HEK293 (cell line): ENCODE measurements around the gene PRH1.

ENCODE experiments used
- CTCF ChIA-PET: fragments of 350-600 bp; formaldehyde crosslinking; extraction: SDS; loops from one replicate; lab custom pipeline; 2021; ENCODE audit warnings: antibody characterized with exemption; lab: Yijun Ruan, JAX
- POLR2A ChIA-PET: fragments of 300-600 bp; formaldehyde crosslinking; extraction: SDS; loops from one replicate; lab custom pipeline; 2020; ENCODE audit warnings: antibody characterized with exemption, inconsistent platforms; lab: Yijun Ruan, JAX
- H3K27ac ChIP-seq: fragments of 200-500 bp; sonication (Bioruptor generic); 2 replicates; pipeline ENCODE4 v1.5.1; 2014; ENCODE audit warnings: low read depth, low read length, control low read depth, inconsistent platforms; ENCODE audit errors: extremely low read depth
- H3K36me3 ChIP-seq, 2 experiments: fragments of 200-500 bp in 1 of 2; sonication (Bioruptor generic) in 1 of 2; 1 replicate in 1 of 2; 2 replicates in 1 of 2; pipeline ENCODE4 v1.5.1; 2014 to 2017; ENCODE audit warnings: inconsistent platforms in 2 of 2, low read length in 2 of 2; ENCODE audit not compliant: control insufficient read depth in 2 of 2, insufficient read depth in 1 of 2
- H3K4me1 ChIP-seq: fragments of 200-500 bp; sonication (Bioruptor generic); 2 replicates; pipeline ENCODE4 v1.5.1; 2014; ENCODE audit warnings: mild to moderate bottlenecking, low read length, inconsistent platforms; ENCODE audit not compliant: control insufficient read depth, insufficient read depth
- H3K4me3 ChIP-seq: 2 replicates; pipeline ENCODE4 v1.5.1; 2011; ENCODE audit warnings: low read depth, mild to moderate bottlenecking, control low read depth, low read length, moderate library complexity
- H3K9me3 ChIP-seq: fragments of 200-500 bp; sonication (Bioruptor generic); 2 replicates; pipeline ENCODE4 v1.5.1; 2014; ENCODE audit warnings: low read depth, low read length, inconsistent platforms; ENCODE audit not compliant: control insufficient read depth, insufficient read depth
- MZF1 ChIP-seq: fragments of 450-650 bp; formaldehyde crosslinking; IDR thresholded peaks from 2 replicates; pipeline ENCODE4 v1.5.1; 2017; ENCODE audit warnings: missing biosample characterization, missing genetic modification characterization, borderline replicate concordance
- OVOL3 ChIP-seq: fragments of 450-650 bp; formaldehyde crosslinking; IDR thresholded peaks from 2 replicates; pipeline ENCODE4 v1.5.1; 2016; ENCODE audit warnings: missing biosample characterization, missing genetic modification characterization
- PATZ1 ChIP-seq: fragments of 450-650 bp; formaldehyde crosslinking; IDR thresholded peaks from 2 replicates; pipeline ENCODE4 v1.5.1; 2016; ENCODE audit warnings: missing biosample characterization, missing genetic modification characterization
- RBAK ChIP-seq: fragments of 450-650 bp; formaldehyde crosslinking; IDR thresholded peaks from 2 replicates; pipeline ENCODE4 v1.5.1; 2016; ENCODE audit warnings: missing biosample characterization, missing genetic modification characterization
- SALL2 ChIP-seq: fragments of 450-650 bp; formaldehyde crosslinking; IDR thresholded peaks from 2 replicates; pipeline ENCODE4 v1.5.0; 2017; ENCODE audit warnings: missing biosample characterization, mild to moderate bottlenecking, missing genetic modification characterization, borderline replicate concordance
- YY2 ChIP-seq: fragments of 450-650 bp; formaldehyde crosslinking; IDR thresholded peaks from 2 replicates; pipeline ENCODE4 v1.5.1; 2016; ENCODE audit warnings: missing biosample characterization, missing genetic modification characterization
- ZBTB1 ChIP-seq: fragments of 450-650 bp; formaldehyde crosslinking; IDR thresholded peaks from 2 replicates; pipeline ENCODE4 v1.5.1; 2016; ENCODE audit warnings: missing biosample characterization, missing genetic modification characterization
- ZNF112 ChIP-seq: fragments of 450-650 bp; formaldehyde crosslinking; IDR thresholded peaks from 2 replicates; pipeline ENCODE4 v1.5.0; 2017; ENCODE audit warnings: missing biosample characterization, missing genetic modification characterization
- ZNF140 ChIP-seq: fragments of 450-650 bp; formaldehyde crosslinking; IDR thresholded peaks from 2 replicates; pipeline ENCODE4 v1.5.1; 2016; ENCODE audit warnings: missing biosample characterization, missing genetic modification characterization
- ZNF175 ChIP-seq: fragments of 450-650 bp; formaldehyde crosslinking; IDR thresholded peaks from 2 replicates; pipeline ENCODE4 v1.5.1; 2016; ENCODE audit warnings: missing biosample characterization, missing genetic modification characterization
- ZNF266 ChIP-seq: fragments of 450-650 bp; formaldehyde crosslinking; IDR thresholded peaks from 2 replicates; pipeline ENCODE4 v1.5.1; 2016; ENCODE audit warnings: missing biosample characterization, missing genetic modification characterization, low read depth
- ZNF292 ChIP-seq: fragments of 450-650 bp; formaldehyde crosslinking; IDR thresholded peaks from 2 replicates; pipeline ENCODE4 v1.5.1; 2016; ENCODE audit warnings: low read depth, missing biosample characterization, missing genetic modification characterization, borderline replicate concordance
- ZNF341 ChIP-seq: fragments of 450-650 bp; formaldehyde crosslinking; IDR thresholded peaks from 2 replicates; pipeline ENCODE4; 2016; ENCODE audit warnings: low read depth, missing biosample characterization, missing genetic modification characterization
- ZNF514 ChIP-seq: fragments of 450-650 bp; formaldehyde crosslinking; IDR thresholded peaks from 2 replicates; pipeline ENCODE4 v1.5.1; 2016; ENCODE audit warnings: missing biosample characterization, missing genetic modification characterization
- ZNF544 ChIP-seq: fragments of 450-650 bp; formaldehyde crosslinking; IDR thresholded peaks from 2 replicates; pipeline ENCODE4 v1.5.0; 2017; ENCODE audit warnings: missing biosample characterization, missing genetic modification characterization
- ZNF585B ChIP-seq: fragments of 450-650 bp; formaldehyde crosslinking; IDR thresholded peaks from 2 replicates; pipeline ENCODE4 v1.5.1; 2016; ENCODE audit warnings: missing biosample characterization, missing genetic modification characterization
- ZNF621 ChIP-seq: fragments of 450-650 bp; formaldehyde crosslinking; IDR thresholded peaks from 2 replicates; pipeline ENCODE4 v1.5.1; 2017; ENCODE audit warnings: missing biosample characterization, missing genetic modification characterization
- ZNF626 ChIP-seq: fragments of 450-650 bp; sonication (Bioruptor Pico); formaldehyde crosslinking; IDR thresholded peaks from 2 replicates; pipeline ENCODE4 v1.5.1; 2018; ENCODE audit warnings: missing biosample characterization, missing genetic modification characterization, inconsistent platforms
- ZNF645 ChIP-seq: fragments of 450-650 bp; formaldehyde crosslinking; IDR thresholded peaks from 2 replicates; pipeline ENCODE4; 2016; ENCODE audit warnings: missing biosample characterization, missing genetic modification characterization
- ZNF670 ChIP-seq: fragments of 450-650 bp; formaldehyde crosslinking; IDR thresholded peaks from 2 replicates; pipeline ENCODE4 v1.5.1; 2016; ENCODE audit warnings: missing biosample characterization, missing genetic modification characterization, low read depth
- ZNF830 ChIP-seq: fragments of 450-650 bp; IDR thresholded peaks from 2 replicates; pipeline ENCODE4 v1.5.0; 2018; ENCODE audit warnings: missing biosample characterization, missing genetic modification characterization, low read depth, mild to moderate bottlenecking, moderate library complexity
- ZNF837 ChIP-seq: fragments of 450-650 bp; formaldehyde crosslinking; IDR thresholded peaks from 2 replicates; pipeline ENCODE4 v1.5.1; 2016; ENCODE audit warnings: missing biosample characterization, missing genetic modification characterization
- TF ChIP-seq, protein P1 (sequence below): fragments of 450-650 bp; IDR thresholded peaks from 2 replicates; pipeline ENCODE4 v1.5.1; 2018; ENCODE audit warnings: missing biosample characterization, missing genetic modification characterization

The PRH1 gene

DNA sequence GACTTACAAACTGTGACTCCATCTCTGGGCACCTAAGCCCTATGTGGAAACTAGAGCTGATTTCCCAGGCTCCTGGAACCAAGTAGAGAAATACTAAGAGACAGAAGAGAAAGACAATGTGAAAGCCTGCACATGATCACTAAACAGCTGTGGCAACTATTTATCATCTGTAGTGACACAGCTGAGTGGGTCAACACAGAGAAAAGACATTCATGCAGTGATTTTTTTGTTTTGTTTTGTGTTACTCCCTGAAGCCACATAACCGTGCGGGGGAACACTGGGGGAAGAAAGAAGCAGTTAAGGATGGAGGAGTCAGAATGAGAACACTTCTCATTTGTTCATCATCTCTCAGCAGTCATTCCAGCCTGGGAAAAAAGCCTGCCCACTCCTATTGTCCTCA lies 36.3 kb downstream of the PRH1 start:
- Histone ChIP-seq H3K36me3 (peaks cover 0 to 3% of the 10 kb centered on the region in 2 experiments; a peak in 1 of 3 replicates), H3K4me3 (no peak overlapping the region)
- no peak for TF ChIP-seq ZNF544 (tag by site-specific recombination)
- TF ChIP-seq ZNF514 (tag by site-specific recombination), result no peak
- no peak for TF ChIP-seq ZNF585B (tag by site-specific recombination)
- TF ChIP-seq ZNF626 (tag by site-specific recombination), result no peak
- TF ChIP-seq ZNF837 (tag by site-specific recombination), result no peak
- TF ChIP-seq MZF1 (tag by site-specific recombination), result no peak
- no peak for TF ChIP-seq ZNF175 (tag by site-specific recombination)
- no peak for TF ChIP-seq ZNF670
- no peak for TF ChIP-seq ZNF341
- TF ChIP-seq ZNF112 (tag by site-specific recombination), result no peak
- no peak for TF ChIP-seq SALL2 (tag by site-specific recombination)
- no peak for TF ChIP-seq ZNF140 (tag by site-specific recombination)
- no peak for TF ChIP-seq ZNF266 (tag by site-specific recombination)
- no peak for TF ChIP-seq ZNF645
- TF ChIP-seq OVOL3 (tag by site-specific recombination), result no peak
- no peak for TF ChIP-seq ZNF621 (tag by site-specific recombination)

DNA sequence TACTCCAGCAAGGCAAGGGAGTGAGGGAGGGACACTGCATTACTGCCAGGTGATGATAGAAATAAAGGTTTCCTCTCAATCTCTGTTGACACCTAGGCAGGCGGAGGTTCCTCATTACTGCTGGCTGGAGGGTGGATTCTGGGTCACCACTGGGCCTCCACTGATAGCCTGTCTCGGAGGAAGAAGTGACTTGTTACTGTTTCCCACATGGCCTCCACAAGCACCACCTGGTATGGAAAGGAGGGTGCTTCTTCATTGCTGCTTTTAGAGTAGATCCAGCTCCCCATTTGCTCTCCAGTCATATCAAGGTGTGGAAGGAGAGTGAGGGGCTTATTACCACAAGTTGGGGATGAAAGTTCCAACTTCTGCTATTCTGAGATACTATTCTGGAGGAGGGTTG lies 41.2 kb downstream of the PRH1 start:
- TF ChIP-seq ZNF544 (tag by site-specific recombination) (no peak), ZBTB1 (tag by site-specific recombination) (no peak), ZNF830 (no peak), ZNF292 (tag by site-specific recombination) (no peak), YY2 (no peak), RBAK (tag by site-specific recombination) (no peak), OVOL3 (tag by site-specific recombination) (no peak), PATZ1 (tag by site-specific recombination) (no peak)
- TF ChIP-seq, protein P1, sequence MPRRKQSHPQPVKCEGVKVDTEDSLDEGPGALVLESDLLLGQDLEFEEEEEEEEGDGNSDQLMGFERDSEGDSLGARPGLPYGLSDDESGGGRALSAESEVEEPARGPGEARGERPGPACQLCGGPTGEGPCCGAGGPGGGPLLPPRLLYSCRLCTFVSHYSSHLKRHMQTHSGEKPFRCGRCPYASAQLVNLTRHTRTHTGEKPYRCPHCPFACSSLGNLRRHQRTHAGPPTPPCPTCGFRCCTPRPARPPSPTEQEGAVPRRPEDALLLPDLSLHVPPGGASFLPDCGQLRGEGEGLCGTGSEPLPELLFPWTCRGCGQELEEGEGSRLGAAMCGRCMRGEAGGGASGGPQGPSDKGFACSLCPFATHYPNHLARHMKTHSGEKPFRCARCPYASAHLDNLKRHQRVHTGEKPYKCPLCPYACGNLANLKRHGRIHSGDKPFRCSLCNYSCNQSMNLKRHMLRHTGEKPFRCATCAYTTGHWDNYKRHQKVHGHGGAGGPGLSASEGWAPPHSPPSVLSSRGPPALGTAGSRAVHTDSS (tag by site-specific recombination), result no peak
- H3K36me3 ChIP-seq, result peaks cover 0 to 4% of the 10 kb centered on the region in 2 experiments; a peak in 1 of 3 replicates
- no peaks in the 10 kb centered on the region for H3K4me1 ChIP-seq
- H3K4me3 ChIP-seq, result no peak overlapping the region
- no peaks in the 10 kb centered on the region for H3K9me3 ChIP-seq
- ChIA-PET POLR2A (no interaction called here), CTCF (no interaction called here)
- no peak overlapping the region for H3K27ac ChIP-seq

More for the DNA sequence above, 36.3 kb downstream of the PRH1 start:
- no peaks in the 10 kb centered on the region for H3K9me3 ChIP-seq
- no peak overlapping the region for H3K27ac ChIP-seq
- CTCF ChIA-PET, result no interaction called here
- POLR2A ChIA-PET, result no interaction called here
- H3K4me1 ChIP-seq, result no peaks in the 10 kb centered on the region
